NCI-H510A (cell line): ENCODE data around the gene NUDT3.
A peak's percentile ranks its signal among the peaks of the same experiment; 100 is the strongest.
"Not testable (repeated sequence)": the region's sequence is repeated elsewhere in the genome, so short reads cannot be mapped to it uniquely, and the experiment has no call there.

Experiments
- DNase-seq: peaks from one replicate; lab custom pipeline; 2025; lab: John Stamatoyannopoulos, UW

NUDT3 gene

GRCh38 chr6:34249469-34250261 is 142.8 kb downstream of the NUDT3 start:
- DNase-seq = no peak

DNA sequence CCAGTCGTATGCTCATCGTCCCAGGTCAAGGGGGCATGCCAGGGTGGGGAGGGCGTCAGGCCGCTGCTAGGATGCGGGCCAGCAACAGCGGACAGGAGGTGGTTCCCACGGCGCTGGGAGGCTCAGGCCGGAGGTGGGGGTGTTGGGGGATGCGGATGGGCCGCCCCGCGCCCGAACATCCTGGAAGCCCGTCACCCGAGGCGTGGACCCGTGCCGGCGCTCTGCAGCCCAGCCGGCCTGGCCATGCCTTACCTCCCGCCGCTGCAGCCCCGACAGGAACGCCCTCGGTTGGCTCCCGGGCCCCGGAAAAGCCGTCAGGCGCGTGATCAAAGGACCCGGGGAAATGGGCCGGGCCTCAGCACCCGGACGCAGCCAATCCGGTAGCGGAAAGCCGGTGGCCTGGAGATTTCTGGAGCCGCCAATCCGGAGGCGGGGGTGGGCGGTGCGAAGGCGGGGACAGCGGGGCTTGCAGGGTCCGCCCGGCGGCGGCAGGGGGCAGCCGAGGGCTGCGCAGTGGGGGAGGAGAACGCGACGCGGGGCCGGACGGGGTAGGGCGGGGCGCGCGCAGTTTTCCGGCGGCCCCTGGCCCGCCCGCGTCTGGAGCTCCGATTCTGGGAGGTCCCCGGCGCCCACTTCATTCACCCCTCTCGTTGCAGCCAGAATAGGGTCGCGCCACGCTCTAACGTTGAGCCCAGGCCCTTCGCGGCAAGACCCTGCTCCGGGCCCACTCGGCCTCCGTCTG is 143.6 kb downstream of the NUDT3 start, which contains the start of gene SMIM29:
TSS of gene SMIM29 (minus strand) at position 280 of the 742 bp plus-strand sequence. CDS start 1,215 bp downstream, outside the sequence.
- peak; percentile 98 for DNase-seq

DNA sequence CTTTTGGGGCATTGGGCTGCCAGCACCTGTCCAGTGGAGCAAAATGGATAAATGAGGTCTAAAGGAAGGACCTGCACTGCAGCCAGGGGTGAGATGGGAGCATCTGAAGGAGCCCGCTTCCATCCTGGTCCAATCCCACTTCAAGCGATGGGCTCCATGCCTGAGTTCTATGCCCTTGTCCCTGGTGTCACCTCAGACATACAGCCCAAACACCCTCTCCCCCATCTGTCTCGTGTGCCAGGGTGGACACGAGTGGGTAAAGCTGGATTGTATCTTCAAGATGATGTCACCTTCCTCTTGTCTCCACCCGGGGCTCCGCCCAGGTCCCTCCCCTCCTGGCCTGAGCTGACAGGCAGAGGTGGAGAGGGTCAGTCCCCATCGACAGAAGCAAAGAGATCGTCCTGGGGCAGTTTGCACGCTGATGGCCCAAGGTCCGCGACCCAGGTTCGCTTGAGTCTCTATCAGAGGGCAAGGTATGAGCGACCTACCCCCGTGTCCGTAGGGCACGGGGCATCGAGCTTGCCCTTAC is 144.2 kb downstream of the NUDT3 start:
- no peak for DNase-seq

DNA sequence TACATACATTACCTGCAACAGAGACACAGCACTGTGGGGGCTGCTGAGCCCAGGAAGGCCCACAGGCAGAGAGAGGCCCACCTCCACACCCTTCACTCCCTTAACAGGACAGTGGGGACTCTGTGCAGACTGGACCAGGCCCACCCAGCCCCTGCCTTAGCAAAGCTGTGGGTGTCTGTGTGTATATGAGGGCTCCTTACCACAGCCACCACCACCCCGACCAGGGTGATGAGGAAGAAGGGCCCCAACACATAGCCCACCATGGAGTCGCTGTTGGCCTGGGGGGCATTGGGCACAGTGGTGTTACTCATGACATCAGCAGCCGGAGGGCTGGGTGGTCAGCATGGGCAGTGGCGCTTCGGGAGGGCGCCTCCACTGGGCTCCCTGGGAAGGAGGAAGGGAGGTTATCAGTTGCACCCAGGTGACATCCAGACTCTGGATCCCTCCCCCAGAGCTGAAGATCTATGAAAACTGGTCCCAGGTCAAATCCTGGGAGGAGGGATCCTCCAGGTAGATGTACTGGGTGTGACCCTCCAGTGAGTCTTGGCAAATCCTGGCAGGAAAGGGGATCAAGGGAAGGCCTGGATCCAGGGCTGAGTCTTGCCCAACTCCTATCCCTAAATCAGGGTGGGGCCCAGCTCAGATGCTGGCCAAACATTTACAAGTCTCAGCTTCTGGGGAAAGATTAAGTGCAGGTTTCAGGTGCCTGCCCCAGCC is 144.8 kb downstream of the NUDT3 start:
- DNase-seq = no peak

DNA sequence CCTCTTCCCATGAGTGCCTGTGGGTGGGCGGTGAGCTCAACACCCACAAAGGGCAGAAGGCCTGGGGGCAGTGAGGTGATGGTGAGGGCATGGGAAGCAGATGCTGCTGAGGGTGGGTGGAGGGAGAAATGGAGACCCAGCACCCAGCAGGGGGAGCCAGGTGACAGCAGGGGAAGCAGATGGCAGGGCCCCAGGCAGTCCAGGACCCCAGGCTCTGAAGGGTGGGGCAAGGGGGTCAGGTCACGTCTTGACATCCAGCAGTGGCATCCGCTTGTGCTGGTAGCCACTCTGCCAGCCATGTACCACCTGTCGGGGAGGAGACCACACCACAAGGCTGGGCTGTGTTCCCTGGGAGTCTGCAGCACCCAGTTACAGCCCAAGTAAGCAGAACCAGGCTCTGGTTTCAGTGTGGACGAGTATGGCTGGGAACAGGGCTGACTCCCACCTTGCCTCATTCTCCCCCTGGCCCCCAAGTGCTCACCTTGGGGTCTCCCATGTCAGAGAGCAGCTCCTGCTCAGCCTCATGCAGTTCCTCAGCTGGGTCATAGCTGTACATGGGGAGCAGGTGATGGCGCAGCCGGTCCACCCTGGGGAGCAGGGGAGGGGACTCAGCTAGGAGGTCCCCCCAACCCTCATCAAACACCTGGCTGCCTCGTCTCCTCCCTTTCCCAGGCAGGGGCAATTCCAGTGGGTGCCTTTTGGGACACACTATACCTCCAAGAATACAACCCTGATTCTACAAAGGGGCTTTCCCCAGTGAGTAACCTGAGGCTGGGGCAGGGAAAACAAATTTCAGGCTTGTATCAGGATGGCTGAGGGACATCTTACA is 145.7 kb downstream of the NUDT3 start:
- no peak for DNase-seq

- DNase-seq = no peak
Observed at GRCh38 chr6:34246249-34246562, 146.3 kb downstream of the NUDT3 start.

GRCh38 chr6:34245761-34246140 is 146.7 kb downstream of the NUDT3 start:
- not testable (repeated sequence) for DNase-seq

DNA sequence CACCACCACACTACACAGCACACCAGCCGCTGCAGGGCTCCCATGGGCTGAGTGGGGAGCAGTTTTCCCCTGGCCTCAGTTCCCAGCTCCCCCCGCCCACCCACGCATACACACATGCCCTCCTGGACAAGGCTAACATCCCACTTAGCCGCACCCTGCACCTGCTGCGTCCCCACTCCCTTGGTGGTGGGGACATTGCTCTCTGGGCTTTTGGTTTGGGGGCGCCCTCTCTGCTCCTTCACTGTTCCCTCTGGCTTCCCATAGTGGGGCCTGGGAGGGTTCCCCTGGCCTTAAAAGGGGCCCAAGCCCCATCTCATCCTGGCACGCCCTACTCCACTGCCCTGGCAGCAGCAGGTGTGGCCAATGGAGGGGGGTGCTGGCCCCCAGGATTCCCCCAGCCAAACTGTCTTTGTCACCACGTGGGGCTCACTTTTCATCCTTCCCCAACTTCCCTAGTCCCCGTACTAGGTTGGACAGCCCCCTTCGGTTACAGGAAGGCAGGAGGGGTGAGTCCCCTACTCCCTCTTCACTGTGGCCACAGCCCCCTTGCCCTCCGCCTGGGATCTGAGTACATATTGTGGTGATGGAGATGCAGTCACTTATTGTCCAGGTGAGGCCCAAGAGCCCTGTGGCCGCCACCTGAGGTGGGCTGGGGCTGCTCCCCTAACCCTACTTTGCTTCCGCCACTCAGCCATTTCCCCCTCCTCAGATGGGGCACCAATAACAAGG is 147.3 kb downstream of the NUDT3 start:
- not testable (repeated sequence) for DNase-seq

GRCh38 chr6:34243901-34244884 is 148.3 kb downstream of the NUDT3 start:
- DNase-seq = no peak

- no peak for DNase-seq
Observed at GRCh38 chr6:34243131-34243771, 149.2 kb downstream of the NUDT3 start.

DNA sequence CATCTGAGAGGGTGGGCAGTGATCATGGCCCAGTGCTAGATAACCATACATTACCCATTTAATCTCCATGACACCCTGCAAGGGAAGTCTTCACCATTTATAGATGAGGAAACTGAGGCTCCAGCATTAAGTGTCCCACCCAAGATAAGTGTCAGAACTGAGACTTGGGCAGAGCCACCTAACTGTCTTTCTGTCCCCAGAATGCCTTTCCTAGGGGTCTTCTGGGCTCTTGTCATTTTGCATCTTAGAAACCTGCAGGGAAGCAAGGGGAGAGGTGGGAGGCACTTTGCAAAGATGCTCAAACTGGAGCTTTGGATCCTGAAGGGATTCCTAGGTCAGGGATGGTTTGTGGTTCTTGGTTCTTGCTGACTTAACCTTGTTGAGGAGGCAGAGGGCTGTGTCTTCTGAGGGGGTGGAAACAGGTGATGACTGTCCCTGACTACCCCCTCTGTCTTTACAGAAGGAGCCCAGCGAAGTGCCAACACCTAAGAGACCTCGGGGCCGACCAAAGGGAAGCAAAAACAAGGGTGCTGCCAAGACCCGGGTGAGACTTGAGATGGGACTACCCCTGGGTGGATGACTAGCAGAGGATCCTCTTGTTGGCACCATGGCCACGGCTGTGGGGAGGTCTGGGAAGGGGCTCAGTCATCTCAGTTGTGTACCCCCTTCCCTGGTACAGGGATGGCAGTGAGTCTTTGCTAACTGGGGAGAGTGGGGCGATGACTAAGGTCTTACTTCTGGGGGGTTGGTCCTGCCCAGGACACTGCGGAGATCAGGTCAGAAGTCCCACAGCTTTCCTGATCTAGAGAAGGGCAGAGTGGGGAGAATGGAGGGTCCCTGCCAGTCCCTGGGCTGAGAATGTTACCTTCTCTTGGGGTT is 150.0 kb downstream of the NUDT3 start:
- no peak for DNase-seq

DNA sequence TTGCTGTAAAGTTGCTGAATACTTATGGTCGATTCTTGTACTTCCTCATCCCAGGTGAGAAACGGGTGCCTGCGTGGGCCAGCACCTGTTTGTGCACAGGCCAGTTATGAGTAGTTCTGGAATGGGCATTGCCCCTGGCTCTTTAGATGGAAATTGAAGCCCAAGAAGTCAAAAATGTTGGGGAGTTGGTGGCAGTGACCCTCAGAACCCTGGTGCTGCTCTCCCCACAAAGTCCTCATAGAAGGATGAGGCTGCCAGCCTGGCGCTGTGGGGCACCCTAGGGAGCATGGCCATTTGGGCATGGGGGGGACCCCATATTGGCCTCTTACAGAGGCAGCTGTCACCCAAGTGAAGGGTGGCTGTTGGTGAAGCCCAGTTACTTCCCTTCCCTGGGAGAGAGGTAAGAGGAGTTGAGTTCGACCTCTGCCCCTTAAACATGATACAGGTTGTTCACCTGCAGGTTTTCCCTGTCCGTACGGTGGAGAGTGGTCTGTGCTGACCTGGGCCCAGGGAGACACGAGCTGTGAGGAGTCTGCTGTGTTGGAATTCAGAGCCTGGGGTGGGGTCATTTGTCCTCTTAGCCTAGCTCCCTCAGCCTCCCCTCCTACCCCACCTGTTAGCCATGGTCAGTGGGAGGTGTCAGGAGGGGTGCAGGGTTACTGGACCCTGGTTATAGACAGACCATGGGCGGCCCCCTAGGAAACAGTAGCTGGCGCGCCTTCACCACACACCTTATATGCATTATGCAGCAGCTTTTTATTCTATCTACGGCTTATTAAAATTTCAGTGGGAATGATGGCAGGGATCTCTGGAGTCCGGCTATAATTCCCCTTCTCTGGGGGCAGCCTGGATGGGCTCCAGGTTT is 150.9 kb downstream of the NUDT3 start:
- no peak for DNase-seq

GRCh38 chr6:34240329-34241248 is 151.9 kb downstream of the NUDT3 start:
- DNase-seq = no peak

- no peak for DNase-seq
Observed at GRCh38 chr6:34239893-34240292, 152.6 kb downstream of the NUDT3 start.

DNA sequence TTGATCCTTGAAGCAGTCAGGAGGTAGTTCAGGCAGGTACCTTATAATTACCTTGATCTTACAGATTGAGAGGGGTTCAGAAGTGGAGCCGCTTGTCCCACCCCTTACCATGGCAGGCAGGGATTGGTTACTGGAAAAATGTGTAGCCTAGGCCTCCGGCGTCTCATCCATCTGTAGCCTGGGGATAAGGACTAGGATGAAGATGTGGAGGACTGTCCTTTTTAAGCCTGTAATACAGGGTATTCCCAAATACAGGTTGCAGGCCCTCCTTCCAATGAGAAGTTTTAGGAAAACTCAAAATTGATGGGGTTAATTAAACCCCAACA is 153.0 kb downstream of the NUDT3 start:
- no peak for DNase-seq
